Endodermal cell (in vitro differentiated cells): ENCODE data around the gene RAB3A. TPM values are rescaled to one million over a fixed set of nuclear protein-coding genes. Genes with fewer than 3 reads are reported as not detected.

ENCODE experiments used
- DNase-seq: peaks from one replicate; pipeline ENCODE4 v3.0.0-alpha.2; 2017
- H3K27ac ChIP-seq: 2 replicates; pipeline ENCODE4 v1.5.1; 2013; ENCODE audit warnings: mild to moderate bottlenecking, low read depth, low read length, moderate library complexity
- H3K27me3 ChIP-seq: 2 replicates; pipeline ENCODE4 v1.6.1; 2013; ENCODE audit warnings: mild to moderate bottlenecking, low read length, moderate library complexity; ENCODE audit not compliant: insufficient read depth, control insufficient read depth, poor library complexity, severe bottlenecking
- H3K36me3 ChIP-seq: 2 replicates; pipeline ENCODE4 v1.7.0; 2013; ENCODE audit warnings: mild to moderate bottlenecking, low read length, moderate library complexity; ENCODE audit not compliant: control insufficient read depth, insufficient read depth
- H3K4me1 ChIP-seq: one replicate; pipeline ENCODE4 v1.7.0; 2013; ENCODE audit warnings: low read length; ENCODE audit not compliant: control insufficient read depth, insufficient read depth
- H3K4me3 ChIP-seq: 2 replicates; pipeline ENCODE4 v1.5.1; 2013; ENCODE audit warnings: mild to moderate bottlenecking, low read length, moderate library complexity
- H3K9ac ChIP-seq: 2 replicates; pipeline ENCODE4 v1.6.1; 2013; ENCODE audit warnings: mild to moderate bottlenecking, low read length, moderate library complexity; ENCODE audit not compliant: poor library complexity, severe bottlenecking; ENCODE audit errors: extremely low read depth
- H3K9me3 ChIP-seq: 2 replicates; pipeline ENCODE4 v1.6.1; 2013; ENCODE audit warnings: mild to moderate bottlenecking, low read length, moderate library complexity; ENCODE audit not compliant: control insufficient read depth
- H3K27ac Mint-ChIP-seq: 2 replicates; pipeline ENCODE4 v1.8.0; 2020; ENCODE audit warnings: mixed read lengths
- H3K27me3 Mint-ChIP-seq: 2 replicates; pipeline ENCODE4 v1.8.0; 2021; ENCODE audit warnings: mild to moderate bottlenecking, mixed read lengths; ENCODE audit not compliant: insufficient read depth
- H3K36me3 Mint-ChIP-seq: 2 replicates; pipeline ENCODE4 v1.8.0; 2020; ENCODE audit warnings: low read depth, mixed read lengths
- H3K4me1 Mint-ChIP-seq: 2 replicates; pipeline ENCODE4 v1.8.0; 2020; ENCODE audit warnings: mixed read lengths
- H3K4me3 Mint-ChIP-seq: 2 replicates; pipeline ENCODE4 v1.8.0; 2020; ENCODE audit warnings: mild to moderate bottlenecking, moderate library complexity, mixed read lengths
- H3K9me3 Mint-ChIP-seq: 2 replicates; pipeline ENCODE4 v1.8.0; 2020; ENCODE audit warnings: mild to moderate bottlenecking, mixed read lengths
- WGBS, 2 experiments: methylation state at CpG; one replicate each; pipeline versions ENCODE4 v1.1.5 to v1.1.7; 2013; ENCODE audit warnings: missing lambda C conversion rate in 2 of 2, mixed read lengths in 1 of 2; ENCODE audit not compliant: insufficient coverage in 1 of 2, insufficient read length in 1 of 2; 5-methylcytosine and 5-hydroxymethylcytosine counted together
- total RNA-seq, 2 donors: library from RNA; stranded (reverse); fragmentation: NEBNext Ultra II Directional in 1 of 2; extraction: Animal tissue kit (Norgen Biotek cat#: 25700) in 1 of 2; gene quantifications; 2 replicates in 1 of 2; 3 replicates in 1 of 2; pipeline ENCODE4 v1.2.1, GENCODE V29; 2021
- TF ChIP-seq, protein P1 (sequence below): fragments of 200-600 bp; sonication (generic); conservative IDR thresholded peaks from 2 replicates; pipeline ENCODE4 v1.5.0; 2021; ENCODE audit warnings: antibody characterized with exemption, mild to moderate bottlenecking

The RAB3A gene
- total RNA-seq, 2 donors from 2014 or later = 3.6 to 3.9 TPM

DNA sequence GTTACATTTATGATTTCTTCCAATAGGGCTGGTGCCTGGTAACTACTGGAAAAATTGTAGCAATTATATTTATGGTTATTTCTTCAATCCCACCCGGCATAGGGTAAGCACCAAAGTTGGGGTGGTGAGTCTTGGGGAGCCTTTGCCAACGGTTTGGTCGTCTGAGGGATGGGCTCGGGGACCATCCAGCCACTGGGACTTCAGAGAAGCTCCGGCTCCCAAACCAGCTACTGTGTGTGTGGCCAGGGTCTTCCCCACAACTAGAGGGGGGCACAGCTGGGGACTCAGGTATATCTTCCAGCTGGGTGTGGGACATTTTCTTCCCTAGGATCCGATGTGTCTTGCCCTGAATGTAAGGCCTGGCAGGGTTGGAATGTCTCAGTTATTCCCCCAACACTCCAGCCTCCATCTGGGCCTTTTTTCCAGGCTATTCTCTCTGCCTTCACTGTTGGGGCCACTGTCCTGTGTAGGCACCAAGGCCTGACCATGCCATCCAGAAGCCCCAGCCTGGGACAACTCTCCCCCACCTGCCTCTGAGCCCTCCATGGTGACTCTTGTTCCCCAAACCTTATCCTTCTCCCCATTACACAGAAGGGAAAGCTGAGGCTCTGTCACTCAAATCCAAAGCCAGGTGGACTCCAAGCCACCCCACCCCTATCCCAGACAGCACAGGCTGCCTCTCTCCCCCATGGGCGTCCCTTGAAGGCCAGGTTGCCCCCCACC lies 31.4 kb downstream of the RAB3A start:
- Histone ChIP-seq H3K36me3 (peaks cover 16% of the 10 kb centered on the region), H3K4me1 (peaks cover 3% of the 10 kb centered on the region), H3K4me3 (no peak overlapping the region), H3K9me3 (no peaks in the 10 kb centered on the region), H3K9ac (no peak overlapping the region), H3K27ac (no peak overlapping the region), H3K27me3 (peaks cover 19% of the 10 kb centered on the region)
- peaks cover 14% of the 10 kb centered on the region for H3K27me3 Mint-ChIP-seq
- no peaks in the 10 kb centered on the region for H3K4me1 Mint-ChIP-seq
- DNase-seq = no peak
- peaks cover 32% of the 10 kb centered on the region for H3K36me3 Mint-ChIP-seq
- H3K27ac Mint-ChIP-seq = no peak overlapping the region
- TF ChIP-seq, protein P1, sequence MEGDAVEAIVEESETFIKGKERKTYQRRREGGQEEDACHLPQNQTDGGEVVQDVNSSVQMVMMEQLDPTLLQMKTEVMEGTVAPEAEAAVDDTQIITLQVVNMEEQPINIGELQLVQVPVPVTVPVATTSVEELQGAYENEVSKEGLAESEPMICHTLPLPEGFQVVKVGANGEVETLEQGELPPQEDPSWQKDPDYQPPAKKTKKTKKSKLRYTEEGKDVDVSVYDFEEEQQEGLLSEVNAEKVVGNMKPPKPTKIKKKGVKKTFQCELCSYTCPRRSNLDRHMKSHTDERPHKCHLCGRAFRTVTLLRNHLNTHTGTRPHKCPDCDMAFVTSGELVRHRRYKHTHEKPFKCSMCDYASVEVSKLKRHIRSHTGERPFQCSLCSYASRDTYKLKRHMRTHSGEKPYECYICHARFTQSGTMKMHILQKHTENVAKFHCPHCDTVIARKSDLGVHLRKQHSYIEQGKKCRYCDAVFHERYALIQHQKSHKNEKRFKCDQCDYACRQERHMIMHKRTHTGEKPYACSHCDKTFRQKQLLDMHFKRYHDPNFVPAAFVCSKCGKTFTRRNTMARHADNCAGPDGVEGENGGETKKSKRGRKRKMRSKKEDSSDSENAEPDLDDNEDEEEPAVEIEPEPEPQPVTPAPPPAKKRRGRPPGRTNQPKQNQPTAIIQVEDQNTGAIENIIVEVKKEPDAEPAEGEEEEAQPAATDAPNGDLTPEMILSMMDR = no peak
- no peaks in the 10 kb centered on the region for H3K9me3 Mint-ChIP-seq
- H3K4me3 Mint-ChIP-seq = no peak overlapping the region
- WGBS, 2 experiments = 84 to 85% methylated on average over 4 to 7 of the region's 7 CpGs

DNA sequence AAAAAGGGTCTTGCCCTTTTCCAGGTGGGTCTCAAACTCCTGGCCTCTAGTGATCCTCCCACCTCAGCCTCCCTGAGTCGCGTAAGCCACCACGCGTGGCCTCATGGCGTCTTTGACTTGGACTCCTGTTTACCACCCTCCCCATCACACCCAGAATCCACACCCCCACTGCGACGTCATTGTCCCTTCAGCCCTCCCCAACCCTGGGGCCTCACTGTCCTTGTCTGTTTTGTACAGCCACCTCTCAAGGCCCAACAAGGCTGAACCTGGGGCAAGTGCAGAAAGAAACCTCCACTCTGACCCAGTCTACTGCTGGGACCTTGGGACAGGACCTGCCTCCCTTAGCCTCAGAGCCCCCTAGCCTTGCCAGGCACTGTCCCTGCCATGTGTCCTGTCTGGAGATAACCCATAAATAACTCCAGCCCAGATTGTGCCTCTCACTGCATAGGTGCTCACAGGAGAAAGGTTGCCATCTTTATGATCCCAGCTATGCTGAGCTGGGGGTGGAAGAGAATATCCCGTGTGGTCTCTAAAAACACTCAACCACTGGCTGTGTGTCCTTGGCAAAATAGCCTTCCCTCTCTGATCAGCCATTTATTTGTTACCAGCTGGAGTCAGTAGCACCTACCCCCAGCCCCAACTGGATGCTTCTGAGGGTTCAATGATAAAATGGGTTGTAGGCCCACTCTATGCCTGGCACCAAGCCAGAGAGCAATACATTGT lies 32.1 kb downstream of the RAB3A start:
- Mint-ChIP-seq H3K36me3 (peaks cover 39% of the 10 kb centered on the region), H3K9me3 (no peaks in the 10 kb centered on the region), H3K4me1 (no peaks in the 10 kb centered on the region), H3K27me3 (peaks cover 14% of the 10 kb centered on the region), H3K27ac (peak overlapping the region; percentile 30), H3K4me3 (no peak overlapping the region)
- Histone ChIP-seq H3K9me3 (no peaks in the 10 kb centered on the region), H3K36me3 (peaks cover 23% of the 10 kb centered on the region), H3K27me3 (peaks cover 19% of the 10 kb centered on the region), H3K4me3 (no peak overlapping the region), H3K9ac (no peak overlapping the region), H3K27ac (no peak overlapping the region), H3K4me1 (peaks cover 3% of the 10 kb centered on the region)
- WGBS, 2 experiments = 89 to 91% methylated on average over 3 to 8 of the region's 8 CpGs
- DNase-seq = no peak
- TF ChIP-seq, protein P1 = no peak

DNA sequence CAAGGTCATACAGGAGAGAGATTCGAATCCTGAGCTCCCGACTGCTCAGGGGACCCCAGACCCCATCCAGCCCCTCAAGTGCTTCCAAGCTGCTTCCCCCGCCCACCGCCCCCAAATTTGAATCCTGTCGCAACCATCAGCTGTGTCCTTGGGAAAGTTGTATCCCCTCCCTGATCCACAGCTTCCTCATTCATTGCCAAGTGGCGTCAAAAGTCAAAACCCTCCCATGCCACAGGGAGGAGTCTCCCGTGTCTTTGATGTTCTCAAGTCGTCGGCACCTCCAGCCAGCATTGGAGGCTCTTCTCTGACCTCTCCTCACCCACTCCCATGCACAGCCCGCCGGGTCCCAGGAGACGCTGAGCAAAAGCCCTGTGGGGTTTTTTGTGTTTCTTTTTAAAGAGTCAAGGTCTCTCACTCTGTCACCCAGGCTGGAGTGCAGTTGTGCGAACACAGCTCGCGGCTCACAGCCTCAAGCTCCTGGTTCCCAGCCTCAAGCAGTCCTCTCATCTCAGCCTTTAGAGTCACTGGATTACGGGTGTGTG lies 33.1 kb downstream of the RAB3A start:
- 92 to 95% methylated on average over 12 to 16 of the region's 16 CpGs for WGBS, 2 experiments

More for the DNA sequence above, 33.1 kb downstream of the RAB3A start:
- DNase-seq = no peak
- H3K27me3 ChIP-seq = peaks cover 19% of the 10 kb centered on the region
- H3K9me3 ChIP-seq = no peaks in the 10 kb centered on the region
- peaks cover 3% of the 10 kb centered on the region for H3K4me1 ChIP-seq
- Mint-ChIP-seq H3K36me3 (peaks cover 44% of the 10 kb centered on the region), H3K27me3 (peaks cover 14% of the 10 kb centered on the region), H3K4me1 (no peaks in the 10 kb centered on the region), H3K27ac (no peak overlapping the region), H3K4me3 (no peak overlapping the region), H3K9me3 (no peaks in the 10 kb centered on the region)
- H3K9ac ChIP-seq = no peak overlapping the region
- TF ChIP-seq, protein P1 = no peak
- H3K36me3 ChIP-seq = peaks cover 24% of the 10 kb centered on the region
- H3K27ac ChIP-seq = no peak overlapping the region
- H3K4me3 ChIP-seq = no peak overlapping the region
